Naive B cell (primary cell): ENCODE data around the gene CMTR2. TPM values are rescaled to one million over a fixed set of nuclear protein-coding genes. Genes with fewer than 3 reads are reported as not detected.

Experiments
- ATAC-seq, 2 donors: fragments of 150-1000 bp; cut with Tn5 transposase; 2 replicates each; pipeline ENCODE4 v1.10.0; 2021; ENCODE audit warnings: low read depth in 2 of 2, mild to moderate bottlenecking in 2 of 2, moderate library complexity in 2 of 2
- DNase-seq: peaks from one replicate; pipeline ENCODE4 v3.0.0; 2022
- H3K27ac Mint-ChIP-seq, 6 donors: one replicate each; pipeline ENCODE4 v1.8.0; 2020 to 2022; ENCODE audit warnings: mild to moderate bottlenecking in 6 of 6, mixed read lengths in 6 of 6, moderate library complexity in 5 of 6, inconsistent platforms in 2 of 6
- H3K27me3 Mint-ChIP-seq, 3 donors: one replicate each; pipeline ENCODE4 v1.8.0; 2021 to 2022; ENCODE audit warnings: mixed read lengths in 3 of 3, mild to moderate bottlenecking in 1 of 3
- H3K36me3 Mint-ChIP-seq, 2 donors: one replicate each; pipeline ENCODE4 v1.8.0; 2020 to 2022; ENCODE audit warnings: mixed read lengths in 2 of 2, inconsistent platforms in 1 of 2, mild to moderate bottlenecking in 1 of 2
- H3K4me1 Mint-ChIP-seq, 3 donors: one replicate each; pipeline ENCODE4 v1.8.0; 2020 to 2022; ENCODE audit warnings: mixed read lengths in 3 of 3, inconsistent platforms in 1 of 3, mild to moderate bottlenecking in 1 of 3, moderate library complexity in 1 of 3
- H3K4me3 Mint-ChIP-seq, 8 donors: one replicate each; pipeline ENCODE4 v1.8.0; 2020 to 2022; ENCODE audit warnings: mild to moderate bottlenecking in 8 of 8, mixed read lengths in 8 of 8, moderate library complexity in 8 of 8, inconsistent platforms in 2 of 8
- H3K9me3 Mint-ChIP-seq, 7 donors: one replicate each; pipeline ENCODE4 v1.8.0; 2020 to 2022; ENCODE audit warnings: mixed read lengths in 7 of 7, mild to moderate bottlenecking in 5 of 7, inconsistent platforms in 2 of 7, moderate library complexity in 1 of 7
- polyA plus RNA-seq, 6 donors: library from polyadenylated mRNA; unstranded; fragments of 300-500 nt; fragmentation: Illumina TruSeq; gene quantifications; one replicate each; pipeline ENCODE4 v1.2.3, GENCODE V29; 2021; ENCODE audit warnings: low read depth in 6 of 6

CMTR2 gene
- polyA plus RNA-seq, 6 donors from 2014 or later, result 22.7 to 39.6 (median 35.3) TPM

GRCh38 chr16:71263582-71263981 is 25.6 kb downstream of the CMTR2 start:
- Mint-ChIP-seq H3K27me3 (peaks cover 24 to 43% (median 41%) of the 10 kb centered on the region in 3 donors), H3K9me3 (no peaks in the 10 kb centered on the region), H3K4me1 (no peaks in the 10 kb centered on the region), H3K27ac (no peak overlapping the region), H3K36me3 (no peaks in the 10 kb centered on the region), H3K4me3 (no peak overlapping the region)
- ATAC-seq (no peak), DNase-seq (no peak)

- Mint-ChIP-seq H3K4me1 (no peaks in the 10 kb centered on the region), H3K27ac (no peak overlapping the region), H3K36me3 (no peaks in the 10 kb centered on the region), H3K4me3 (peak overlapping the region in 1 of 8 donors; percentile 48), H3K27me3 (peaks cover 25 to 42% (median 40%) of the 10 kb centered on the region in 3 donors), H3K9me3 (no peaks in the 10 kb centered on the region)
- no peak for DNase-seq
- no peak for ATAC-seq
These were observed 26.8 kb downstream of the CMTR2 start for GRCh38 chr16:71262391-71262790.

DNA sequence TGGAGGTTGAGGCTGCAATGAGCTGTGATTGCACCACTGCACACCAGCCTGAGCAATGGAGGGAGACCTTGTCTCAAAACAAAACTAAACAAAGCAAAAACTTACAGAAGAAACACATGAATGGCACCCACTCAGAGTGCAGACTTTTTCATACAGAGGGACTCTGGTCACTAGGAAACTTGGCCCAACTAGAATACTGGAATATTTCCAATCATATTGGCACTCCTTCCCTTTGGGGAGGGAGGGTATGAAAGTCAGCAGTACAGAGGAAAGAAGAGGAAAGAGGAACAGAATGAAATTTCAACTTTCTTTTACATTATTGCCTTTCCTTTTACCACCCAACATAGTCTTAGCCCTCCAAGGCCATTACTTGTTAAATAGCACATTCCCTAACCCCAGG is 28.2 kb downstream of the CMTR2 start:
- peaks cover 28 to 42% (median 40%) of the 10 kb centered on the region in 3 donors for H3K27me3 Mint-ChIP-seq

DNA sequence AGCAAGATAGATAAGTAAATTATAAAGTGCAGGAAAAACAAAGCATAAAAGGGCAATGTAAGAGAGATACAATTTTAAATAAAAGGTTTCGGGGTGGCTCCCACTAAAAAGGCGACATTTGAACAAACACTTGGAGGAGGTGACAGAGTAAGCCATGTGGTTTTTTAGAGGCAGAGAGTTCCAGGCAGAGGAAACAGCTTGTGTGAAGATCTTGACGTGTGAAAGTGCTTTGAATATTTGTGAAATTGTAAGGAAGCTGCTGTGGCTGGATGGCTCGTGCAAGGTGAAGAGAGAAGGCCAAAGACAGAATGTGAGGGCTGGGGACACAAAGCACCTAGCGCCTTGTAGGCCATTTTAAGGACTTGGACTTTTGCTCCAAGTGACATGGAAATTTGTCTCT is 30.1 kb downstream of the CMTR2 start:
- H3K27ac Mint-ChIP-seq, result no peak overlapping the region
- peaks cover 28 to 42% (median 40%) of the 10 kb centered on the region in 3 donors for H3K27me3 Mint-ChIP-seq
- DNase-seq (no peak), ATAC-seq (no peak)
- peaks cover 11 to 18% (median 12%) of the 10 kb centered on the region in 3 donors for H3K4me1 Mint-ChIP-seq
- no peak overlapping the region for H3K4me3 Mint-ChIP-seq
- no peaks in the 10 kb centered on the region for H3K36me3 Mint-ChIP-seq
- H3K9me3 Mint-ChIP-seq, result no peaks in the 10 kb centered on the region

More for the DNA sequence above, 28.2 kb downstream of the CMTR2 start:
- Mint-ChIP-seq H3K36me3 (no peaks in the 10 kb centered on the region), H3K4me1 (peaks cover 0 to under 1% (median 0%) of the 10 kb centered on the region in 3 donors), H3K9me3 (no peaks in the 10 kb centered on the region), H3K27ac (peak overlapping the region in 1 of 6 donors; percentile 28), H3K4me3 (no peak overlapping the region)
- ATAC-seq, result no peak
- no peak for DNase-seq

DNA sequence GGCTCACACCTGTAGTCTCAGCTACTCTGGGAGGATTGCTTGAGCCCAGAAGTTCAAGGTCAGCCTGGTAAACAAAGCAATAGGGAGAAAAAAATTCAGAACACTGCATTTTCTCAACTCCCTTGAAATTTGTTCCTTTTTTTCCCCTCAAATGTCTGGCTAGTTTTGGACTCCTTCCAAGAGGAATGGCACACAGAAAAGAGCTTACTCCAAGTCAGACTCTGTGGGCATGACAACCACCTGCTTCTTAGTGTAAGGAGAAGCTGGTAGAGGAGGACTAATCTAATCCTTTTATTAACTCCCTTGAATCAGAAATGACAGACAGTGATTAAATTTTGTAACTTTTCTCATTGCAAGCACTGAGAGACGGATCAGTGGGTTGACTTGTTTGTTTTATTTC is 30.8 kb downstream of the CMTR2 start:
- H3K4me1 Mint-ChIP-seq, result peaks cover 11 to 18% (median 12%) of the 10 kb centered on the region in 3 donors
- DNase-seq (no peak), ATAC-seq (no peak)
- H3K27ac Mint-ChIP-seq, result no peak overlapping the region
- H3K27me3 Mint-ChIP-seq, result peaks cover 24 to 42% (median 40%) of the 10 kb centered on the region in 3 donors
- H3K4me3 Mint-ChIP-seq, result no peak overlapping the region
- no peaks in the 10 kb centered on the region for H3K36me3 Mint-ChIP-seq
- no peaks in the 10 kb centered on the region for H3K9me3 Mint-ChIP-seq

DNA sequence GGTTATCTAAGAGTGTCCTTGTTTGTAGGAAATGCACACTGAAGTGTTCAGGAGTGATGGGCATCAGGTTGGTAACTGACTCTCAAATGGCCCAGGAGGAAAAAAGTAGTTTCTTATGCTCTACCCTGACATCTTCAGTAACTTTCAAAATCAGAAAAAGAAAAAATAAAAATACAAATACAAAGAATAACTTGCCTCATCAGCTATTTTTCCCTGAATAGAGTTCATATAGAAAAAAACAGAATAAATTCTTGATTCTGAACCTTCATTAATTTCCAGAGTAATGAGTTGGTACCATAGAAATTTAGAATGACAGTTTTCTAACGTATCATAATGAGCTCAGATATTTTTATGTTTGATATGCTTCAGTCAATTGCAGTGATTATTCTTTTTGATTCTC is 31.4 kb downstream of the CMTR2 start:
- DNase-seq, result no peak
- H3K27ac Mint-ChIP-seq, result no peak overlapping the region
- no peak for ATAC-seq
- H3K4me1 Mint-ChIP-seq, result peaks cover 11 to 18% (median 12%) of the 10 kb centered on the region in 3 donors
- H3K27me3 Mint-ChIP-seq, result peaks cover 24 to 37% (median 36%) of the 10 kb centered on the region in 3 donors
- no peaks in the 10 kb centered on the region for H3K9me3 Mint-ChIP-seq
- H3K36me3 Mint-ChIP-seq, result no peaks in the 10 kb centered on the region
- H3K4me3 Mint-ChIP-seq, result no peak overlapping the region

DNA sequence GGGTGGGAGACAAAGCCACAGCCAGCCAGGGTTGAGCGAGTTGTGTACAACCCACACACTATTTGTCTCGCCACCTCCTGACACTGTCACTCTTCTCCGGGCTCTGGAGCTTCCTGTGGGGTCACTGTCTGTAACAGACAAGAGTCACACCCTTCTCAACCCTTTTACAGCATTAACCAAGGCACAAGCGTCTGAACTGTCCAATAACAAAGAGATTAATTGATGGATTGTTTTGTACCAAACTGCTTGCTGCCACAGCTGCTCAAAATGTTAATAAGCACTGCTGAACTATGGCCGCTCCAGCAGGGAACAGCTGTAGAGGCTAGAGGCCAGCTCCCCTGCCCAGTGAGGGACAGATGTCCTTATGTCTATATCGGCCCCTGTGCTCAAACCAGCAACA is 33.5 kb downstream of the CMTR2 start:
- ATAC-seq (peak in 1 of 2 donors; percentile 25), DNase-seq (no peak)
- Mint-ChIP-seq H3K27me3 (peaks cover 19 to 22% (median 20%) of the 10 kb centered on the region in 3 donors), H3K9me3 (no peaks in the 10 kb centered on the region), H3K27ac (peak overlapping the region in 2 of 6 donors; percentile 9 to 27), H3K36me3 (no peaks in the 10 kb centered on the region), H3K4me1 (peaks cover 11 to 18% (median 12%) of the 10 kb centered on the region in 3 donors), H3K4me3 (peak overlapping the region in 4 of 8 donors; percentile 1 to 64 (median 42))

- peak in 1 of 2 donors; percentile 53 for ATAC-seq
- Mint-ChIP-seq H3K27ac (peak overlapping the region in 3 of 6 donors; percentile 0 to 61 (median 46)), H3K27me3 (peaks cover 14 to 20% (median 14%) of the 10 kb centered on the region in 3 donors), H3K9me3 (no peaks in the 10 kb centered on the region), H3K4me1 (peaks cover 11 to 18% (median 12%) of the 10 kb centered on the region in 3 donors), H3K4me3 (peak overlapping the region in 6 of 8 donors; percentile 1 to 77 (median 18)), H3K36me3 (no peaks in the 10 kb centered on the region)
- no peak for DNase-seq
These were observed 34.2 kb downstream of the CMTR2 start for GRCh38 chr16:71254832-71255525.

- ATAC-seq (no peak), DNase-seq (no peak)
- peak overlapping the region in 1 of 8 donors; percentile 61 for H3K4me3 Mint-ChIP-seq
- peaks cover 6 to 22% (median 13%) of the 10 kb centered on the region in 3 donors for H3K27me3 Mint-ChIP-seq
- H3K9me3 Mint-ChIP-seq, result peaks cover 0 to 5% (median 0%) of the 10 kb centered on the region in 7 donors
- H3K27ac Mint-ChIP-seq, result no peak overlapping the region
- peaks cover 8 to 14% (median 10%) of the 10 kb centered on the region in 3 donors for H3K4me1 Mint-ChIP-seq
- no peaks in the 10 kb centered on the region for H3K36me3 Mint-ChIP-seq
These were observed 38.6 kb downstream of the CMTR2 start for GRCh38 chr16:71250461-71251235.

GRCh38 chr16:71249399-71249798 is 39.8 kb downstream of the CMTR2 start:
- H3K27me3 Mint-ChIP-seq, result peaks cover 6 to 31% (median 17%) of the 10 kb centered on the region in 3 donors
- ATAC-seq, result no peak
- H3K27ac Mint-ChIP-seq, result peak overlapping the region in 1 of 6 donors; percentile 38
- H3K4me1 Mint-ChIP-seq, result peaks cover 0 to 2% (median under 1%) of the 10 kb centered on the region in 3 donors
- H3K4me3 Mint-ChIP-seq, result no peak overlapping the region
- H3K36me3 Mint-ChIP-seq, result no peaks in the 10 kb centered on the region
- peaks cover 0 to 5% (median 0%) of the 10 kb centered on the region in 7 donors for H3K9me3 Mint-ChIP-seq
- DNase-seq, result no peak

GRCh38 chr16:71247478-71247877 is 41.7 kb downstream of the CMTR2 start:
- ATAC-seq, result no peak
- Mint-ChIP-seq H3K27me3 (peaks cover 9 to 36% (median 22%) of the 10 kb centered on the region in 3 donors), H3K9me3 (peaks cover 0 to 5% (median 0%) of the 10 kb centered on the region in 7 donors), H3K4me1 (no peaks in the 10 kb centered on the region), H3K4me3 (no peak overlapping the region), H3K27ac (no peak overlapping the region), H3K36me3 (no peaks in the 10 kb centered on the region)
- DNase-seq, result no peak

DNA sequence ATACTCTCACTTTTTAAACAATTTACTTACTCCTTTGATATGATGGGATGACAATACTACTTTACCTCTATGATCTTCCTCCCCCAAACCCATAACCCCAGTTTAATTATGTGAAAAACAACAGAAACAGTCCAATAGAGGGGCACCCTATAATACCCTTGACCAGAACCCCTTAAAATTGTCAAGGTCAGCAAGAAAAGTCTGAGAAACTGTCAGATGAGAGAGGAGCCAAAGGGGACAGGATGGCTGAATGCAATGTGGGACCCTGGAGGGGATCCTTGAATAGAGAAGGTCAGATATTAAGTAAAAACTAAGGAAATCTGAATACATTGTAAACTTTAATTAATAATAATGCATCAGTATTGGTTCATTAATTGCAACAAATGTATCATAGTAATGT is 42.9 kb downstream of the CMTR2 start:
- ATAC-seq, result no peak
- Mint-ChIP-seq H3K36me3 (no peaks in the 10 kb centered on the region), H3K27ac (no peak overlapping the region), H3K4me3 (no peak overlapping the region), H3K9me3 (peaks cover 0 to 5% (median 0%) of the 10 kb centered on the region in 7 donors), H3K27me3 (peaks cover 14 to 43% (median 28%) of the 10 kb centered on the region in 3 donors), H3K4me1 (no peaks in the 10 kb centered on the region)
- no peak for DNase-seq

GRCh38 chr16:71244521-71244920 is 44.7 kb downstream of the CMTR2 start:
- no peak for DNase-seq
- no peak for ATAC-seq
- Mint-ChIP-seq H3K27me3 (peaks cover 18 to 46% (median 28%) of the 10 kb centered on the region in 3 donors), H3K27ac (no peak overlapping the region), H3K4me1 (no peaks in the 10 kb centered on the region), H3K4me3 (no peak overlapping the region), H3K36me3 (no peaks in the 10 kb centered on the region), H3K9me3 (peaks cover 0 to 5% (median 0%) of the 10 kb centered on the region in 7 donors)
